GM19452 (cell line): ENCODE measurements around the gene PDGFC.
"Not testable (repeated sequence)": the region's sequence is repeated elsewhere in the genome, so short reads cannot be mapped to it uniquely, and the experiment has no call there.

Experiments
- ATAC-seq: cut with Tn5 transposase; IDR thresholded peaks from one replicate; pipeline ENCODE4 v1.9.1; 2021; ENCODE audit not compliant: unreplicated experiment

The PDGFC gene

DNA sequence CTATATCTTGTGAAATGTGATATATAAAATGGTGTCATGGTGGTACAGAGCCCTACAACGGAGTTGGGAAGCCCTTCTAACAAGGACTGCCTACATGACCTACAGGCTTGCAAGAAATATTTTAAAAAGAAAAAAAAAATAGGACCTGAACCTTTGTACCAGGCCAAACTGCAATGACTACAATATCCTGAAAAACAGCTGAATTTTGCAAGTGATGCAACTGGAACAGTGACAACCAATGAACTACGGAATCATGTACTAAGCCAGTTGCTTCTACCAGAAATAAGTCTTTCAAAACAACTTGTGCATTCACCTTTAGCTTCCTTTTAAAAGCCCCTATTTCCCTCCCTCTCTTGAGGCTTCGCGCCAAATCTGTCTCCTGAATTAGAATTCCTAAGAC lies 58.4 kb downstream of the PDGFC start:
- no peak for ATAC-seq

DNA sequence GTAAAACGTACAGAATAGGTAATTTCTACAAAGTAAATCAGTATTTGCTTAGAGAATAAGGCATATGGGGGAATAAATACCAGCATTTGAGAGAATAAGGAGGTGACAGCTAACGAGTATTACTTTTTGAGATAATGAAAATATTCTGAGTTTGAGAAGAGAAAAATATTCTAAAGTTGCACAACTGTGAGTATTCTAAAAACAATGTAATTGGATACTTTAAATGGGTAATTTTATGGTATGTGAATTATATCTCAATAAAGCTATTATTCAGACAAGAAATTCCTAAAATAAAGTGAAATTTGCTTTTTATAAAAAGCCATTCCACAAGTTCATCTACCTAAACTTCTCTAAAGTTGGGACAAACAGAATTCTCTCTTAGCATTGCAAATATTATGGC lies 62.6 kb downstream of the PDGFC start:
- ATAC-seq, result no peak

DNA sequence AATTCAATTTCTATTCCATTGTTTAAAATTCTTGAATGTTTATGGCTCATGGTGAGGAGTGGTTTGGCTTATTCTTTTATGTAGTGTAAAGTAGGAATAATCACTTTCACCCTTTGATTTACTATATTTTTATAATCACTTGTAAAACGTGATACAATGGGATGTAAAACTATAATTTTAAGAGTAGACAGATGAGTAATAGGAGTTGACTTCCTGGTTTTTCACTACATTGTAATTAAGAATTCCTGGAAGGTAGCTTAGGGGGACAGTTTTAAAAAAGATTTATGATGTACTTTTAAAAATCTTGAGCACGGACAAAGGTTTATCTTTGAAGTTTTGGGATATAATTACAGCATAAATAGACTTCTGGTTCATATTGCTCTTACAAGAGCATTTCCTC lies 65.3 kb downstream of the PDGFC start:
- ATAC-seq, result no peak

DNA sequence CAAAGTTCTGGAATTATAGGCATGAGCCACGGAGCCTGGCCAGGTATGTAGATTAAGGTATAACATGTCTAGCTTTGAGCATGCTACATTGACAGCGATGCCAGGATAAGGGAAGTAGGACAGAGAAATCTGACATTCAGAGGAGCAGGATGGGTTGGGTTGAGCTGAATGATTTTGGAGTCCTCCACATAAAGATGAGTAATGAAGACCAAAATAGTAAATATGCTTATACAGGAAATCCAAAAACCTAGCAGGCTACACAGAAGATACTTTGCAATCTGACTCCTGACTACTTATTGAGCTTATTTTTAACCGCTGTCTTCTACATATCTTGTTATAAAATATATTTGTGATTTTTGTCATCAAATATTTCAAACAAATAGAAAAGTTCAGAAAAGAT lies 69.7 kb downstream of the PDGFC start:
- ATAC-seq, result no peak

DNA sequence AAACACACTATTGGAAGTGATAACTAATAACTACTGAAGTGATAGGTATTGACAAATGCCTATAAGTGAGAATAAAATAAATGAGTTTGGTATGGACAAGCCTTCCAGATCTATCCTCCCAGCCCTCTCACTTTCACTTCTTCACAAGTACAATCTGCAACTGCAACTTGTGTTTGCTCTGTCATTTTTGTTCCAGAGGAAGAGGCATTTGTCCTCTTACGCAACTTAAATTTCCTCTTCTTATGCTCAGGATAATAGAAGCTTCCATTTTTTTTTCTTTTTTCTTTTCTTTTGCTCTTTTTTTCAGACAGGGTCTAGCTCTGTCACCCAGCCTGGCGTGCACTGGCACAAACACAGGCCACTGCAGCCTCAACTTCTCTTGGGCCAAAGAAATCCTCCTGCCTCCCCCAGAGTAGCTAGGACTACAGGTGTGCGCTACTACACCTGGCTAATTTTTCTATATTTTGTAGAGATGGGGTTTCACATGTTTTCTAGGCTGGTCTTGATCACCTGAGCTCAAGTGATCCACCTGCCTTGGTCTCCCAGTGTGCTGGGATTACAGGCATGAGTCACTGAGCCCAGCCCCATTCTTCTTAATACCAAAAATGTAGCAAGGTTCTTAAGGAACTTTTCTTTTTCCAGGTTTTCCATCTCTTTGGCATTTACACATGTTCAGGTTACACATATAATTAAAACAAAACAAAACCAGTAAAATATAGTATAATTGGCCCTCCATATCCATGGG lies 73.1 kb downstream of the PDGFC start:
- ATAC-seq, result no peak

DNA sequence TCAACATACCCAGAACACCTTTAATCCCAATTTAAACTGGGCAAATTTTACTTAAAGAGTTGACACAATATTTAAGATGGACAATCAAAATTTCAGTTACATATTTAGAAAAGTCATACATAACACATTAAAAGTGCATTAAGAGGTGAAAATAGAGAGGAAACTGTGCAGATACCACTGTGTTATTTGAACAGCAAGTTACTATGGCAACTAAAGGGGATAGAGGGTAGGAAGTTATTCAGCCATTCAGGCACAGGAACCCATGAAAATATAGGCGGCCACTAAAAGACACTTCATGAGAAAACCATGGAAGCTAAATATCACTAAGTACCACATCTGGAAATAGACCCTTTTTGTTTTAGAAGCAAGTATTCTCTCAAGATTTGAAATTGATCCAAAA lies 75.1 kb downstream of the PDGFC start:
- no peak for ATAC-seq

DNA sequence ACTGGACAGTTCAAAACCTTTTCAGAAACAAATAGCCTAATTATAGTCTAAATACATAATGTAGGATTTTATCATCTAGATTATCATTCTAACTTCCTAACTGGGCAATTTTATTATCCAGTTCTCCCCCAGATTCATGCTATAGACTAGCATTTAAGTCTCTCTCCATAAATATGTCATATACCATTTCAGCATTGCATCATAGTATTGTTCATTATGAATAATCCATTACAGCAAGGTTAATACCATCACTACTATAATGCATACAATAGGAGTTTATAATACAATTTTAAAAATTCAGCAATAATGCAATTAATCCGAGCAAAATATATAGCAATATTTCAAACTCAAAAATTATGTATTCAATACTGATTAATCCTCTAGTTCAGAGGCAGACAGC lies 77.4 kb downstream of the PDGFC start:
- ATAC-seq, result no peak

DNA sequence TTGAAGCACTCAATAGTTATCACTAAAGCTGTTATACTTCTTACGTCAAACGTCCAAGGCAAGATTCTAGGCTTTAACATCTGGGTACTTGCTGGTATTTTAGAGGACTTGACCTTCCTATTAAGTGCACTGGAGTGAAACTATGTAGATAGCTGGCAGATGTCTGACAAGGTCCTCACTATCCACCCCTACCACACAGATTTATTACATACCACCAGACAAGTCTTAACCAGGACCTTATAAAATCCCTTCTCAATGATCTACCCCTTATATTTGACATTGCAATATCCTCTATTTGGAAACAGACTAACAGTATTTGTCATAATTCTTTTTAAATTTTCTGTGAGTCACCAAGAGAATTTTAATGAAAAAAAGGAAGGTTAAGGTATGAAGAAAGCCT lies 78.8 kb downstream of the PDGFC start:
- no peak for ATAC-seq

DNA sequence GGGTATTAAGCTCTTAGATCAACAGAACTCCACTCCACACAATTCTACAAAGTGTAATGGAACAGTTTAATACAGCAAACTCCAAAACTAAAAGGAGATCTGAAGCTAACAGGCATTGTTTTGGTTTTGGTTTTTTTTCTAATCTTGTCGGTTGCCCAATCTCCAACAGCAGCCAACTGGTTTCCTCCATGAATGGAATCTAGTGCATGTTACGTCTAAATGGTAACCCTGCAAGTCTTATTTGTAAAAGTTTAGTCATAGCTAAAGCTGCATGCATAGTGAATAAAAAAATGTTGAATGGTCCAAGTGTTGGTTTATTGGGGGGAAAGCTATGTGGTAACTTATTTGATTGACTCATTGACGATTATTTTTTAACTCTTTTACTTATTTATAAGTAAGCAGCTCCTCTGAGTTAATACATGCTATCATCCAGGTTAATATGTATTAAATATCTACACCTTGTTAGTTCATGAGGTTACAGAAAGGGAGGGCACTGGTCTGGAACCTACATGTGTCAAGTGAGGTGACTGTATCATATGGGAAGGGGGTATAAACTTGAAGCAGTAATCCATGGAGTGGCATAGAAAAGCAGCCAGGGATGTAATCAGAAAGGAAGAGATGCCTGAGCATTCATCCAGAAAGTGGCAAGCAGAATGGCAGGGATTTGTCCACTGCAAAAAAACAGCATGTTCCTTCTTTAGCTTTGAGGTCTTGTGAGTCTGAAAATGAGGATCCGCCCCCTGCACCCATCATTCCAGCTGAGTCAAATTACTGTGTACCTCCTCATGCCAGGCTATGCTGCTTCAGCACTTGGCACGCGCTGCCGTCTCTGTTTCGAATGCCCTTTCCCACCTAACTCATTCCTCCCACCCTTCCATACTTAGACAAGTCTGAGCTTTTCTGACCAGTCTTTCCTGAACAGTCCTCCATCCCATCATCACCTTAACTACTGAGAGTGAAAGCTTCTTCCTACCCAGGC lies 81.7 kb downstream of the PDGFC start:
- no peak for ATAC-seq

DNA sequence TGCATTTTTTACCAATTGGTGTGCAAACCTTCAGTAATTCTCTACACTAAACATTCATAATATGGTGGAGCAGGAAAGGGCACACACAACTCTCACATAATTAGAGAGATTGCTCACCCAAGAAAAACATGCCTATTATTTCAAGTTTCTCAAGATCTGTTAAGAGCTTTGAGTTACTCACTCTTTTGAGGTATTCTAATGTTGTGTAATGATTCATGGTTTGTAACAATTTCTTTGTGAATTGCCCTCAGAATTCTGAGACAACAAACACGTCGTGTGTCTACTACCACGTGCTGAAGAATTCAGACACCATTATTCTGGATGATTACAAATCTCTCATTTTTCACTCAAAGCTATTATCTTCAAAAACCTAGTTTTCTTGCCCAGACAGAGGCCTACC lies 82.8 kb downstream of the PDGFC start:
- ATAC-seq, result no peak

DNA sequence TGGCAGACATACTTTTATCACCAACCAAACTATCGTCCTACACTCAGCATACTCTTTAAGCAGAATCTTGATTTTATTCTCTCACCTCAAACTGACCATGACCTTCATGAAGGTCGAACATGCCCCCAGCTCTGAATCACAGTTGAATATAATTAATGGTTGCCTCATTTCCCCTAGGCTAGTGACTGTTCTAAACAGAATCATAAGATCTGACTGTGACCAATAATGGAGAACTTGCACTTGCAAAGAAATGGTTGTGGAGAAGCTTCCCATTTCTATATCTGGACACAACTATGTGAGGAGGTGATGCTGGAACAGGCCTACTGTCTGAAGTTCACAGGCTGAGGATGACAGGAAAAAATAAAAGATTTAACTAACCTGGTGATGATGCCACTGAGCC lies 85.1 kb downstream of the PDGFC start:
- ATAC-seq, result no peak

DNA sequence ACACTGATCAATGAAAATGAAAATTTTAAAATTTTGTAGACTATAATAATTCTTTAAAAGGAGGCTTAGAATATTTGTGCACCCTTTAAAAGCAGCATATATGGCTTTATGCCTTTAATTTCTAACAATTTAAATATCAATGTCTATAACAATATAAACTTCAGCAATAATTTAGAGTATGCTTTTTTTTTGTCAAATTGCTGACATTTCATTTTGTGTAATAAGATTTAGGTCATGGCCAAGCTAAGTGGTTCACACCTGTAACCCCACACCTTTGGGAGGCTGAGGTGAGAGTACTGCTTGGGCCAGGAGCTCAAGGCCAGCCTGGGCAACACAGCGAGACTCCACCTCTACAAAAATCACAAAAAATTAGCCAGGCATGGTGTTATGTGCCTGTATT lies 86.2 kb downstream of the PDGFC start:
- ATAC-seq, result no peak

DNA sequence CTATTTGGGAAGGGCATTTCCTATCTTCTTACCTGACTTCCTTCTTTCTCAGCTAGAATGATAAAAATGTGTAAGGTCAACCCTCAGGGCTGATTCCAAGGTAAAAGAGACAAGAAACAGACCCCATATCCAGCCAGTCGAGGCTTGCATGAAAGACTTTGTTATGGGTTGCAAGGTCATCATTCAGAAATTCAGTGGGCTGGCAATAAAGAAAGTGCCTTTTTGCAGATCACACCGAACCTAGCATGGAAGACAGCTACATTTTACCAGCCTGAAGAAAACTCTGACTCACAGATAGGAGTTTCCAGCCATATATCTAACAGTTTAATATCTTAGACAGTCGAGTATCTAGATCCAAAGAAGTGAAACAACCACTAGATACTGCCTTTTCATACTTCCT lies 87.4 kb downstream of the PDGFC start:
- no peak for ATAC-seq

DNA sequence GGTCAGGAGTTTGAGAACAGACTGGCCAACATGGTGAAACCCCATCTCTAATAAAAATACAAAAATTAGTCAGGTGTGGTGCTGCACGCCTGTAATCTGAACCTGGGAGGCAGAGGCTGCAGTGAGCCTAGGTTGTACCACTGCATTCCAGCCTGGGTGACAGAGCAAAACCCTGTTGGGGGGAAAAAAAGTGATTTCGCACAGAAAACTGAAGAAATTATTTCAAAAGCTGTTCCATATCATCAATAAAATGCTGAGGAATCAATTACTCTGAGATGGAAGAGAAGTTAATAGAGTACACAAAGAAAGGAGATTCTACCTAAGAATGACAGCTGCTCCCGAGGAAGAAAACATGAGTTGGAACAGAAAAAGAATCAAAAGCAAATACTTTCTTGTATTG lies 95.9 kb downstream of the PDGFC start:
- no peak for ATAC-seq

DNA sequence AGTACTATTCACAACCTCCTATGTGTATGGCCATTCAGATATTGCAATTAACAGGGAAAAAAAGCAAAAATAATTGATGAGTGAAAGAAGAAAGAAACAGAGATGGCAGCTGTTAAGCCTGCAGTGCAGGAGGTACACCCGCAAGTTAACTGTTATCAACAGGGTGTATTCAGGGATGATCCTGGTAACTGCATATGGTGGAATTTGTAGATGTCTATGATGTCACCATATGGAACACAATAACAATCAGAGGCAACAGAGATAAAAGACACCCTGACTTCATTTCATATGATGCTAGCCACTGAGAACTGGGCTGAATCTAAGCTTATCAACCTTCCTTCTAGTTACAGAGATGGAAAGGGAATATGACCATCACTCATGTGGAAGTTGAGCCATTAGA lies 96.5 kb downstream of the PDGFC start:
- ATAC-seq, result no peak

DNA sequence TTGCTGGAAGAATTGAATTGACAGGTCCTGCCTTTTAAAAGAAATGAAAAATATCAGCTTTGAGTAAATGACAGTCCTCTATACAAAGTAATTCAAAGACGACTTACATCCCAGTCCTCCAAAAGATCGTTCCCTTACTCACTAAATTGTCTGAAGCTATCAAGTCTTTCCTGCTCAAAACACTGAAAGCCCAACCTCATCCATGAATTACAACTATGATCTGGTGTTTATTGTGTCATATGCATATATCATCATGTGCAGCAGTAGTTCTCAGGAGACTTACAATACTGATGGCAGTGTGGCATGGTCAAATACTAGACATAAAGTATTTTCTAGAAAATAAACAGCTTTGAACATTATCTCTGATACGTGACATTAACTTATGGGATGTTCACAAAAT lies 97.8 kb downstream of the PDGFC start:
- no peak for ATAC-seq

DNA sequence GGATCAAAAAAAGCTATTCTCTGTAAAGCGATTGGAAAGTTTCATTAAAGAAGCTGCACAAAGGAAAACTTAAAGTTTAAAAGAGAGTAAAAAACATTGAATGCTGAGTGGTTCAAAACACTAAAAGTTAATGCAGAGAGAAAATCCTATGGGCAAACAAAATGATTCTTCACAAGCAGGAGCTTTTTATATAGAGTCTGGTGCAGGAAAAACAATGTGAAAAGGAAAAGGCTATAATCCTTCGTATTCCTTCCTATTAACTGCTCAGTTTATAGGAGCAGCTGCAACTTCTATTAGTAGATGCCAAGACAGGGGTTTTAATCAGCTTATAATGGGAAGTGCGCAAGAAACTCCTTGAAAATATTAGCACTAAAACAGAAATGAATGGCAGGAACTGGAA lies 100.7 kb downstream of the PDGFC start:
- ATAC-seq, result no peak

DNA sequence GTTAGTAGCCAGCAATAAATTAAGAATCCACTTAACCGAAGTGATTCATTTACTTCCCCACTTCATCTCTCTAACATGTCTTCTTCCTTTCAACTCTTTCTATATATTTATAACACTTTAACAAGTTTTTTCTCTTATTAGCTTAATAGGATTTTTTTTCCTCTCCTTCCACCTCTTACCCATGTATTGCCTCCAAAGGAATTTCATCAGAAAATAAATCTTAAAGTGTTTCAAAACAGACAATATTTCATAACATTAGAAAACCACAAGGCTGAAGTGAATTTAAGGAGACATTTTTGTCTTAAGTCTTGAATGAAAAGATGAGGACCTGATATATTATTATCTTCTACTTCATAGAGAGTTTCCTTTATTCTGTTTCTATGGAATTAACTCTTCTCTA lies 101.5 kb downstream of the PDGFC start:
- no peak for ATAC-seq

DNA sequence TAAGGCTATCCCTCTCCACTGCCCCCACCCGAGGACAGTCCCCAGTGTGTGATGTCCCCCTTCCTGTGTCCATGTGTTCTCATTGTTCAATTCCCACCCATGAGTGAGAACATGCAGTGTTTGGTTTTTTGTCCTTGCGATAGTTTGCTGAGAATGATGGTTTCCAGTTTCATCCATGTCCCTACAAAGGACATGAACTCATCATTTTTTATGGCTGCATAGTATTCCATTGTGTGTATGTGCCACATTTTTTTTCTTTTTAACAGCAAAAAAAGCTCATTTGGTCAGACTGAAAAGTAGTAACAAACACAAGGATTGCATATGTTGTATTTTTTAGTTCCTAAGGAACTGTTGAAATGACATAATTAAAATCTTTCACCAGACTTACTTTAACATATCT lies 105.5 kb downstream of the PDGFC start:
- not testable (repeated sequence) for ATAC-seq

DNA sequence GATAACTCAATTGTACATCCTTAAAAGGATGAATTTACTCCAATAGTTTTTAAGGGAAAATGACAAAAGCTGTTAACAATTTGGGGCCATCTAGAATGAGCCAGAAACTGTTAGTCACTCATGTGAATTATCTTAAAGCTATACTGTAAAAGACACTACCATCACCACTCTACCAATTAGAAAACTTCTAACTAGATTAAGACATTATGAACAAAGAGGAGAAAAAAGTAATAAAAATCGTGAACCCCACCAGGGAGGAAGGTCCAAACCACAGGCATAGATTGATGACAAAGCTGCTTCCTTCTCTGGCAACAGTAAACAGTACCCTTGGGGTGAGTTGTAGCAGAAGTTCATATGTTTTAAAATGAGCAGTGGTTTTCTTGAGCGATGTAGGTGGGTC lies 106.1 kb downstream of the PDGFC start:
- ATAC-seq, result no peak

DNA sequence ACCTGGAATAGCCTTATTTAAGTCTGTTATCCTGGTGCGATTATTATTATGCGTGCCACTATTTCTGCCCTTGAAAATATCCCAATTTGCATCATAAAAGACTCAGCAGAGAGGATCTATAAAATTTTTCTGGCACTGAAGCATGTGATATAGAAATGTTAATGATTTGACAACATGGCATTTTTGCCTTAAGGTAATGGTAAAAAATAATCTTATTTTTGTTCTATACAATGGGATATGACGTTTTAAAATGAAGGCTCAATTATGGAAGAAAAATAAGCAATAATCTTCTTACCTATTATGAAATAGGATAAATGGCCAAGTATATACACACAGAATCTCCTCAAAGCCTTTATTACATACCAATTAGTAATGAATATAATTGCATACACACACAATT lies 113.5 kb downstream of the PDGFC start:
- no peak for ATAC-seq

DNA sequence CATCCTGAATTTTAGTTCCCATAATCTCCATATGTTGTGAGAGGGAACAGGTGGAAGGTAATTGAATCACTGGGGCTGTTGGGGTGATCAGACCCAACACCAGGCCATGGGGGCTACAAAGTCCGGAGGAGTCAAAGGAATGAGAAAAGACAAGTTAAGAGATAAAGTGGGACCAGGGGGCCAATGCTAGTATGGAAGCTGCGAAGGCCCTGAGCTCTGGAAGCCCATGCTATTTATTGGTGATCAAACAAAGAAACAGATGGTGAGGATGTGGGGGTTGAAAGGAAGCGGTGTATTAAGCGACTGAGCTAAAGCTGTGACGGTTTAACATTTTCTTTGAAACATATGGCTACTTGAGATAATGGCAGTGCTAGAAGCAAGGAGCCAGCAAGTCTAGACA lies 132.8 kb downstream of the PDGFC start:
- no peak for ATAC-seq
